ENCODE measurements around the gene NR3C1.

GRCh38 chr5:143395638-143396352, 7.7 kb downstream of the NR3C1 start:
- TF ChIP-seq CTCF (conservative IDR thresholded peaks at IDR 0.05; ENCODE audit: low read depth, low read length) (no peak), EZH2 (IDR thresholded peaks at IDR 0.05; ENCODE audit: borderline replicate concordance, low read depth, low read length, poor library complexity, severe bottlenecking) (no peak)

Measured in A673 (cell line).